ENCODE data around the gene MARVELD3. TPM values are rescaled to one million over a fixed set of nuclear protein-coding genes. Genes with fewer than 3 reads are reported as not detected.

MARVELD3 gene
- total RNA-seq, 1 donor from 2014 or later = not detected

GRCh38 chr16:71635632-71636031 lies 9.6 kb downstream of the MARVELD3 start:
- no peaks in the 10 kb centered on the region for H3K4me1 ChIP-seq (ENCODE audit: control insufficient read depth in 3 of 3, insufficient read depth in 3 of 3, low read length in 3 of 3)
- H3K4me3 ChIP-seq (ENCODE audit: low read length in 3 of 3) = no peak overlapping the region
- H3K36me3 ChIP-seq (ENCODE audit: control insufficient read depth in 3 of 3, insufficient read depth in 3 of 3, low read length in 3 of 3) = peaks cover 0 to 7% (median 3%) of the 10 kb centered on the region in 3 donors
- no peak overlapping the region for H3K27ac ChIP-seq (ENCODE audit: low read depth, low read length)
- H3K9ac ChIP-seq (ENCODE audit: low read depth in 1 of 3, low read length in 3 of 3) = no peak overlapping the region
- H3K27me3 ChIP-seq (ENCODE audit: control insufficient read depth in 3 of 3, insufficient read depth in 3 of 3, low read length in 3 of 3) = no peaks in the 10 kb centered on the region
- H3K9me3 ChIP-seq (ENCODE audit: control insufficient read depth in 3 of 3, low read length in 3 of 3) = no peaks in the 10 kb centered on the region

GRCh38 chr16:71637398-71637797 lies 11.4 kb downstream of the MARVELD3 start:
- Histone ChIP-seq H3K36me3 (ENCODE audit: control insufficient read depth in 3 of 3, insufficient read depth in 3 of 3, low read length in 3 of 3) (peaks cover 0 to 8% (median 3%) of the 10 kb centered on the region in 3 donors), H3K4me3 (ENCODE audit: low read length in 3 of 3) (no peak overlapping the region), H3K27me3 (ENCODE audit: control insufficient read depth in 3 of 3, insufficient read depth in 3 of 3, low read length in 3 of 3) (no peaks in the 10 kb centered on the region), H3K9ac (ENCODE audit: low read depth in 1 of 3, low read length in 3 of 3) (no peak overlapping the region), H3K4me1 (ENCODE audit: control insufficient read depth in 3 of 3, insufficient read depth in 3 of 3, low read length in 3 of 3) (no peaks in the 10 kb centered on the region), H3K27ac (ENCODE audit: low read depth, low read length) (no peak overlapping the region), H3K9me3 (ENCODE audit: control insufficient read depth in 3 of 3, low read length in 3 of 3) (no peaks in the 10 kb centered on the region)

- no peaks in the 10 kb centered on the region for H3K4me1 ChIP-seq (ENCODE audit: control insufficient read depth in 3 of 3, insufficient read depth in 3 of 3, low read length in 3 of 3)
- no peaks in the 10 kb centered on the region for H3K27me3 ChIP-seq (ENCODE audit: control insufficient read depth in 3 of 3, insufficient read depth in 3 of 3, low read length in 3 of 3)
- no peak overlapping the region for H3K4me3 ChIP-seq (ENCODE audit: low read length in 3 of 3)
- H3K27ac ChIP-seq (ENCODE audit: low read depth, low read length) = no peak overlapping the region
- H3K9me3 ChIP-seq (ENCODE audit: control insufficient read depth in 3 of 3, low read length in 3 of 3) = no peaks in the 10 kb centered on the region
- peaks cover 12 to 22% (median 17%) of the 10 kb centered on the region in 3 donors for H3K36me3 ChIP-seq (ENCODE audit: control insufficient read depth in 3 of 3, insufficient read depth in 3 of 3, low read length in 3 of 3)
- H3K9ac ChIP-seq (ENCODE audit: low read depth in 1 of 3, low read length in 3 of 3) = no peak overlapping the region
Measured at GRCh38 chr16:71645450-71645849, 19.5 kb downstream of the MARVELD3 start.

DNA sequence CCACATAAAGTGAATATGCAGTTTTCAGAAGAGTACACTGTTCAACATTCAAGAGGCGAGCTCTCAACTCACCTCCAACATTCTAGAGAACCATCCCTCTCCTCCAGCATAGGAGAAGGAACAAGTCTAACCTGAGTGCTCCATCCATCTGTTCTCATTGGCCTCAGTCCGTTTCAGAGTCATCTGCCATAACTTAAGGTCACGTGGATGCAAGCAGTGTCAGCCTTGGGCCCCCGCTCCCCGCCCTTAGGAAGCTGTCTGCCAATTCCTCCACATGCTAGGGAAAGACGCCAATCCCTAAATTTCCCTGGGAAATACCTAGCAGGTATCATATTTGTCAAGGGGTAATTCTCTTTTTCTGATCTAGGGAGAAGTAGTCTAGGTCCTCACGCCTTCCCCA lies 21.4 kb downstream of the MARVELD3 start:
- Histone ChIP-seq H3K27me3 (ENCODE audit: control insufficient read depth in 3 of 3, insufficient read depth in 3 of 3, low read length in 3 of 3) (no peaks in the 10 kb centered on the region), H3K4me3 (ENCODE audit: low read length in 3 of 3) (no peak overlapping the region), H3K9me3 (ENCODE audit: control insufficient read depth in 3 of 3, low read length in 3 of 3) (no peaks in the 10 kb centered on the region), H3K36me3 (ENCODE audit: control insufficient read depth in 3 of 3, insufficient read depth in 3 of 3, low read length in 3 of 3) (peaks cover 12 to 24% (median 17%) of the 10 kb centered on the region in 3 donors), H3K9ac (ENCODE audit: low read depth in 1 of 3, low read length in 3 of 3) (no peak overlapping the region), H3K4me1 (ENCODE audit: control insufficient read depth in 3 of 3, insufficient read depth in 3 of 3, low read length in 3 of 3) (no peaks in the 10 kb centered on the region), H3K27ac (ENCODE audit: low read depth, low read length) (no peak overlapping the region)

DNA sequence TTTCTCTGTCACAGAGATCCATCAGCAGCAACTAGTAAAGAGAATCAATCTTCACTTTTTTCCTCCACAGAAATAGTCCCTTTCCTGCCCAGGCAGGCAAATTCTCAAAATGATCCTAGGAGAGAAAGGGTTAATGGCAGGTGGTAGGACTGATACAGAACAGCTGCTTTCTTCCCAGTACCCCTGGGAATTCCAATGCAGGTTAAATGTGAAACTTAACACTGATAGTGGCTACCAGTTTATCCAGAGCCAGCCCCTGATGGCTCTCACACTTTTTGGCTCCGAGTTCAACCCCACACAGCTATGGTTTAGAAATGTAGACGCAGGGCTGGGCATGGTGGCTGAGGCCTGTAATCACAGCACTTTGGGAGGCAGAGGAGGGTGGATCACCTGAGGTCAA lies 22.2 kb downstream of the MARVELD3 start:
- peaks cover 15 to 28% (median 21%) of the 10 kb centered on the region in 3 donors for H3K36me3 ChIP-seq (ENCODE audit: control insufficient read depth in 3 of 3, insufficient read depth in 3 of 3, low read length in 3 of 3)
- H3K4me1 ChIP-seq (ENCODE audit: control insufficient read depth in 3 of 3, insufficient read depth in 3 of 3, low read length in 3 of 3) = no peaks in the 10 kb centered on the region
- no peak overlapping the region for H3K27ac ChIP-seq (ENCODE audit: low read depth, low read length)
- H3K27me3 ChIP-seq (ENCODE audit: control insufficient read depth in 3 of 3, insufficient read depth in 3 of 3, low read length in 3 of 3) = no peaks in the 10 kb centered on the region
- no peak overlapping the region for H3K9ac ChIP-seq (ENCODE audit: low read depth in 1 of 3, low read length in 3 of 3)
- no peaks in the 10 kb centered on the region for H3K9me3 ChIP-seq (ENCODE audit: control insufficient read depth in 3 of 3, low read length in 3 of 3)
- no peak overlapping the region for H3K4me3 ChIP-seq (ENCODE audit: low read length in 3 of 3)

- Histone ChIP-seq H3K36me3 (ENCODE audit: control insufficient read depth in 3 of 3, insufficient read depth in 3 of 3, low read length in 3 of 3) (peaks cover 15 to 28% (median 21%) of the 10 kb centered on the region in 3 donors), H3K9ac (ENCODE audit: low read depth in 1 of 3, low read length in 3 of 3) (no peak overlapping the region), H3K4me1 (ENCODE audit: control insufficient read depth in 3 of 3, insufficient read depth in 3 of 3, low read length in 3 of 3) (no peaks in the 10 kb centered on the region), H3K9me3 (ENCODE audit: control insufficient read depth in 3 of 3, low read length in 3 of 3) (no peaks in the 10 kb centered on the region), H3K4me3 (ENCODE audit: low read length in 3 of 3) (no peak overlapping the region), H3K27ac (ENCODE audit: low read depth, low read length) (no peak overlapping the region), H3K27me3 (ENCODE audit: control insufficient read depth in 3 of 3, insufficient read depth in 3 of 3, low read length in 3 of 3) (no peaks in the 10 kb centered on the region)
Measured at GRCh38 chr16:71648921-71649320, 22.9 kb downstream of the MARVELD3 start.

- H3K4me3 ChIP-seq (ENCODE audit: low read length in 3 of 3) = no peak overlapping the region
- peaks cover 21 to 34% (median 28%) of the 10 kb centered on the region in 3 donors for H3K36me3 ChIP-seq (ENCODE audit: control insufficient read depth in 3 of 3, insufficient read depth in 3 of 3, low read length in 3 of 3)
- H3K4me1 ChIP-seq (ENCODE audit: control insufficient read depth in 3 of 3, insufficient read depth in 3 of 3, low read length in 3 of 3) = no peaks in the 10 kb centered on the region
- H3K27ac ChIP-seq (ENCODE audit: low read depth, low read length) = no peak overlapping the region
- no peak overlapping the region for H3K9ac ChIP-seq (ENCODE audit: low read depth in 1 of 3, low read length in 3 of 3)
- no peaks in the 10 kb centered on the region for H3K27me3 ChIP-seq (ENCODE audit: control insufficient read depth in 3 of 3, insufficient read depth in 3 of 3, low read length in 3 of 3)
- H3K9me3 ChIP-seq (ENCODE audit: control insufficient read depth in 3 of 3, low read length in 3 of 3) = no peaks in the 10 kb centered on the region
Measured at GRCh38 chr16:71649704-71650103, 23.7 kb downstream of the MARVELD3 start.

- H3K4me3 ChIP-seq (ENCODE audit: low read length in 3 of 3) = no peak overlapping the region
- H3K27me3 ChIP-seq (ENCODE audit: control insufficient read depth in 3 of 3, insufficient read depth in 3 of 3, low read length in 3 of 3) = no peaks in the 10 kb centered on the region
- no peaks in the 10 kb centered on the region for H3K4me1 ChIP-seq (ENCODE audit: control insufficient read depth in 3 of 3, insufficient read depth in 3 of 3, low read length in 3 of 3)
- H3K36me3 ChIP-seq (ENCODE audit: control insufficient read depth in 3 of 3, insufficient read depth in 3 of 3, low read length in 3 of 3) = peaks cover 20 to 35% (median 24%) of the 10 kb centered on the region in 3 donors
- no peak overlapping the region for H3K9ac ChIP-seq (ENCODE audit: low read depth in 1 of 3, low read length in 3 of 3)
- H3K27ac ChIP-seq (ENCODE audit: low read depth, low read length) = no peak overlapping the region
- H3K9me3 ChIP-seq (ENCODE audit: control insufficient read depth in 3 of 3, low read length in 3 of 3) = no peaks in the 10 kb centered on the region
Measured at GRCh38 chr16:71658771-71659170, 32.8 kb downstream of the MARVELD3 start.

DNA sequence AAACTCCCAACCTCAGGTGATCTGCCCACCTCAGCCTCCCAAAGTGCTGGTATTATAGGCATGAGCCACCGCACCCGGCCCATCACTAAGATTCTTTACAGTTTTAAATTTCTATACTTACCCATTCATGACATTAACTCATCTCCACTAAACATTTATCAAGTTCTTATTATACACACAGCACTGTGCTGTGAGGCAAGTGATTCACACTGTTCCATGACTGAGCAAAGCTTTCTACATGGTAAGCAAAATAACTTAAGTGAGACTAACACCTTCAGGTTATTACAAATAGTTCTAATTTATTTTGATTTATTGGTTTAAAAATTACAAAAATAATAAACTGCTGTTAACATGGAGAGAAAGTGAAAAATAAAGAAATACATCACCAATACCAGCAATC lies 33.5 kb downstream of the MARVELD3 start:
- Histone ChIP-seq H3K36me3 (ENCODE audit: control insufficient read depth in 3 of 3, insufficient read depth in 3 of 3, low read length in 3 of 3) (peaks cover 18 to 32% (median 22%) of the 10 kb centered on the region in 3 donors), H3K4me3 (ENCODE audit: low read length in 3 of 3) (no peak overlapping the region), H3K27me3 (ENCODE audit: control insufficient read depth in 3 of 3, insufficient read depth in 3 of 3, low read length in 3 of 3) (no peaks in the 10 kb centered on the region), H3K27ac (ENCODE audit: low read depth, low read length) (no peak overlapping the region), H3K9ac (ENCODE audit: low read depth in 1 of 3, low read length in 3 of 3) (no peak overlapping the region), H3K4me1 (ENCODE audit: control insufficient read depth in 3 of 3, insufficient read depth in 3 of 3, low read length in 3 of 3) (no peaks in the 10 kb centered on the region), H3K9me3 (ENCODE audit: control insufficient read depth in 3 of 3, low read length in 3 of 3) (no peaks in the 10 kb centered on the region)

DNA sequence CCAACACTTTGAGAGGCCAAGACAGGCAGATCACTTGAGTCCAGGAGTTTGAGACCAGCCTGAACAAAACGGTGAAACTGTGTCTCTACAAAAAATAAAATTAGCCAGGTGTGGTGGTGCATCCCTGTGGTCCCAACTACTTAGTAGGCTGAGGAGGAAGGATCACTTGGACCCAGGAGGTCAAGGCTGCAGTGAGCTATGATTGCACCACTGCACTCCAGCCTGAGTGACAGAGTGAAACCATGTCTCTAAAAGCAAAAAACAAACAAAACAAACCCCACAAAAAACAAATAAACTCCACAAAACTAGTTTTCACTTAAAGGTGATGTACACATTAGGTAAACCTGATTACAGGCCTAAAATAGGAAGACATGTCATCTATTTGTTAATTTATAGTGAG lies 40.3 kb downstream of the MARVELD3 start:
- H3K9me3 ChIP-seq (ENCODE audit: control insufficient read depth in 3 of 3, low read length in 3 of 3) = no peaks in the 10 kb centered on the region
- no peak overlapping the region for H3K4me3 ChIP-seq (ENCODE audit: low read length in 3 of 3)
- no peak overlapping the region for H3K27ac ChIP-seq (ENCODE audit: low read depth, low read length)
- H3K9ac ChIP-seq (ENCODE audit: low read depth in 1 of 3, low read length in 3 of 3) = no peak overlapping the region
- no peaks in the 10 kb centered on the region for H3K27me3 ChIP-seq (ENCODE audit: control insufficient read depth in 3 of 3, insufficient read depth in 3 of 3, low read length in 3 of 3)
- H3K4me1 ChIP-seq (ENCODE audit: control insufficient read depth in 3 of 3, insufficient read depth in 3 of 3, low read length in 3 of 3) = no peaks in the 10 kb centered on the region
- H3K36me3 ChIP-seq (ENCODE audit: control insufficient read depth in 3 of 3, insufficient read depth in 3 of 3, low read length in 3 of 3) = peaks cover 24 to 46% (median 46%) of the 10 kb centered on the region in 3 donors

Data from skeletal muscle tissue (tissue), 4 donors.